OCI-LY1 (cell line): ENCODE results near the gene OGG1.

Experiments
- CTCF ChIP-seq: fragments of 200-600 bp; sonication (generic), shearing (Covaris generic); IDR thresholded peaks from 2 replicates; pipeline ENCODE4 v1.5.1; 2017; ENCODE audit warnings: mild to moderate bottlenecking, antibody characterized with exemption, low read length, moderate library complexity, mixed read lengths
- EZH2 ChIP-seq: fragments of 200-600 bp; sonication (generic), shearing (Covaris generic); IDR thresholded peaks from 2 replicates; pipeline ENCODE4 v1.8.0; 2017; ENCODE audit warnings: borderline replicate concordance, mixed run types, mild to moderate bottlenecking, antibody characterized with exemption, low read length, moderate library complexity, mixed read lengths

- TF ChIP-seq CTCF (peak; percentile 85), EZH2 (no peak)
These were observed 37.3 kb downstream of the OGG1 start for GRCh38 chr3:9786825-9787669.
